Stomach smooth muscle (tissue), 2 donors: ENCODE results near the gene CD300A.
"Not testable (repeated sequence)": the region's sequence is repeated elsewhere in the genome, so short reads cannot be mapped to it uniquely, and the experiment has no call there.

ENCODE experiments used
- H3K27ac ChIP-seq: one replicate; pipeline ENCODE4 v1.7.0; 2013; ENCODE audit warnings: mild to moderate bottlenecking, low read length, inconsistent platforms
- H3K27me3 ChIP-seq, 2 donors: one replicate each; pipeline ENCODE4 v1.7.0; 2013; ENCODE audit warnings: low read length in 2 of 2; ENCODE audit not compliant: insufficient read depth in 2 of 2, control insufficient read depth in 1 of 2
- H3K36me3 ChIP-seq, 2 donors: one replicate each; pipeline ENCODE4 v1.7.0; 2013; ENCODE audit warnings: low read length in 2 of 2; ENCODE audit not compliant: control insufficient read depth in 2 of 2, insufficient read depth in 2 of 2
- H3K4me1 ChIP-seq: one replicate; pipeline ENCODE4 v1.7.0; 2013; ENCODE audit warnings: low read length; ENCODE audit not compliant: control insufficient read depth, insufficient read depth
- H3K4me3 ChIP-seq, 2 donors: one replicate each; pipeline ENCODE4 v1.7.0; 2013; ENCODE audit warnings: low read length in 2 of 2
- H3K9ac ChIP-seq, 2 donors: one replicate each; pipeline ENCODE4 v1.7.0; 2013; ENCODE audit warnings: low read length in 2 of 2, mild to moderate bottlenecking in 1 of 2
- H3K9me3 ChIP-seq, 2 donors: one replicate each; pipeline ENCODE4 v1.7.0; 2013; ENCODE audit warnings: low read length in 2 of 2; ENCODE audit not compliant: control insufficient read depth in 2 of 2
- donor health status: healthy.
- donor health status: Pancreatic carcinoma.

CD300A gene

GRCh38 chr17:74484066-74484465 lies 17.6 kb downstream of the CD300A start:
- H3K27me3 ChIP-seq: peaks cover 0 to 8% of the 10 kb centered on the region in 2 donors
- H3K9me3 ChIP-seq: no peaks in the 10 kb centered on the region
- H3K36me3 ChIP-seq: no peaks in the 10 kb centered on the region
- H3K9ac ChIP-seq: no peak overlapping the region
- no peak overlapping the region for H3K4me3 ChIP-seq
- H3K4me1 ChIP-seq: no peaks in the 10 kb centered on the region
- no peak overlapping the region for H3K27ac ChIP-seq

GRCh38 chr17:74485022-74485743 lies 18.7 kb downstream of the CD300A start:
- H3K36me3 ChIP-seq: no peaks in the 10 kb centered on the region
- H3K4me3 ChIP-seq: no peak overlapping the region
- H3K27ac ChIP-seq: no peak overlapping the region
- no peak overlapping the region for H3K9ac ChIP-seq
- no peaks in the 10 kb centered on the region for H3K9me3 ChIP-seq
- H3K4me1 ChIP-seq: no peaks in the 10 kb centered on the region
- peaks cover 0 to 5% of the 10 kb centered on the region in 2 donors for H3K27me3 ChIP-seq

GRCh38 chr17:74485841-74486240 lies 19.4 kb downstream of the CD300A start:
- H3K36me3 ChIP-seq: no peaks in the 10 kb centered on the region
- no peak overlapping the region for H3K27ac ChIP-seq
- no peaks in the 10 kb centered on the region for H3K9me3 ChIP-seq

DNA sequence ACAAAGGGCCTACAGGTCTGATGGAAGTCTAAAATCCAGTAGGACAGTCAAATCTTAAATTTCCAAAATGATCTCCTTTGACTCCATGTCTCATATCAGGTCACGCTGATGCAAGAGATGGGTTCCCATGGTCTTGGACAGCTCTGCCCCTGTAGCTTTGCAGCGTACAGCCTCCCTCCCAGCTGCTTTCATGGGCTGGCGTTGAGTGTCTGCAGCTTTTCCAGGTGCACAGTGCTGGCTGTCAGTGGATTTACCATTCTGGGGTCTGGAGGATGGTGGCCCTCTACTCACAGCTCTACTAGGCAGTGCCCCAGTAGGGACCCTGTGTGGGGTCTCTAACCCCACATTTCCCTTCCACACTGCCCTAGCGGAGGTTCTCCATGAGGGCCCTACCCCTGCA lies 21.8 kb downstream of the CD300A start:
- H3K4me1 ChIP-seq, H3K9me3 ChIP-seq, H3K27ac ChIP-seq, H3K36me3 ChIP-seq, H3K4me3 ChIP-seq, H3K27me3 ChIP-seq, H3K9ac ChIP-seq: not testable (repeated sequence)

More at GRCh38 chr17:74485841-74486240, 19.4 kb downstream of the CD300A start:
- Histone ChIP-seq H3K9ac (no peak overlapping the region), H3K4me1 (no peaks in the 10 kb centered on the region), H3K27me3 (peaks cover 0 to 5% of the 10 kb centered on the region in 2 donors), H3K4me3 (no peak overlapping the region)

GRCh38 chr17:74490716-74491115 lies 24.3 kb downstream of the CD300A start:
- no peaks in the 10 kb centered on the region for H3K4me1 ChIP-seq
- H3K27ac ChIP-seq: no peak overlapping the region
- no peak overlapping the region for H3K4me3 ChIP-seq
- H3K9ac ChIP-seq: no peak overlapping the region
- H3K36me3 ChIP-seq: no peaks in the 10 kb centered on the region
- no peaks in the 10 kb centered on the region for H3K9me3 ChIP-seq
- H3K27me3 ChIP-seq: no peaks in the 10 kb centered on the region

DNA sequence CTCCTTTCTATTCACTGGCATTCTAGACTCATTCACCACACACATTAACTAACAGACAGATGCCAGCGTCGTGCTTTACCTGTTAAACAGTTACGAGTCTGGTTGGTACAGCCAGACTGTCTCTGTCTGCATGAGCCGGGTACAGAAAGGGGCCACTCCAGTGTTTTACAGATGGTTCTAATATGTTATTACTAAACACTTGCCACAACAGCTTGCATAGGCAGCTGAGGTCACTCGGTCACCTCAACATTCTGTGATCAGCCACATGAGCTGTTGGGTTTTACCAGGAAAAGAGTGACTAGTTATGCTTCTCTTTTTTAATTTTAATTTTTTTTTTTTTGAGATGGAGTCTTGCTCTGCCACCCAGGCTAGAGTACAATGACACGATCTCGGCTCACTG lies 25.2 kb downstream of the CD300A start:
- Histone ChIP-seq H3K27me3 (peaks cover 0 to 3% of the 10 kb centered on the region in 2 donors), H3K4me1 (no peaks in the 10 kb centered on the region), H3K36me3 (no peaks in the 10 kb centered on the region), H3K9ac (no peak overlapping the region), H3K27ac (no peak overlapping the region), H3K4me3 (no peak overlapping the region), H3K9me3 (no peaks in the 10 kb centered on the region)

- Histone ChIP-seq H3K4me1 (no peaks in the 10 kb centered on the region), H3K27ac (no peak overlapping the region), H3K36me3 (no peaks in the 10 kb centered on the region), H3K9me3 (no peaks in the 10 kb centered on the region), H3K27me3 (peaks cover 0 to 3% of the 10 kb centered on the region in 2 donors), H3K4me3 (no peak overlapping the region), H3K9ac (no peak overlapping the region)
These were observed 26.9 kb downstream of the CD300A start for GRCh38 chr17:74493331-74493833.

GRCh38 chr17:74497471-74497870 lies 31.0 kb downstream of the CD300A start:
- Histone ChIP-seq H3K36me3 (no peaks in the 10 kb centered on the region), H3K4me3 (no peak overlapping the region), H3K9me3 (no peaks in the 10 kb centered on the region), H3K27ac (no peak overlapping the region), H3K9ac (no peak overlapping the region), H3K4me1 (no peaks in the 10 kb centered on the region), H3K27me3 (peaks cover 0 to 3% of the 10 kb centered on the region in 2 donors)

DNA sequence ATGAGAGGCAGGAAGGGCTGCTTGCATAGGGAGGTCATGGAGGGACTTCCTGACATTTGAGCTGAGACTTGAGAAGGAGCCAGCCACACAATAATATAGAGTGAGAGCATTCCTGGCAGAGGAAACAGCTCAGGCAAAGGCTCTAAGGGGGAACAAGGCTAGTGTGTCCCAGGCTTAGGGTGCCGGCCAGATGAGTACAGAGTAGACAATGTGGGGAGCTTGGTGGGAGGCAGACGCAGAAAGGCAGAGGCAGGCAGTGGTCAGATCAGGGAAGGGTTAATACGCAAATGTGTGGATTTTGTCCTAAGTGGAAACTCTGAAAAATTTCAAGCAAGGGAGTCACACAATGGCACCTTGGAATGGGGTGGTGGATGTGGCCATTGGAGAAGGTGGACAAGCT lies 33.6 kb downstream of the CD300A start:
- peaks cover 0 to 3% of the 10 kb centered on the region in 2 donors for H3K27me3 ChIP-seq
- H3K4me1 ChIP-seq: no peaks in the 10 kb centered on the region
- H3K36me3 ChIP-seq: no peaks in the 10 kb centered on the region
- H3K27ac ChIP-seq: no peak overlapping the region
- H3K9ac ChIP-seq: no peak overlapping the region
- H3K4me3 ChIP-seq: no peak overlapping the region
- H3K9me3 ChIP-seq: no peaks in the 10 kb centered on the region

- no peaks in the 10 kb centered on the region for H3K4me1 ChIP-seq
- H3K9ac ChIP-seq: no peak overlapping the region
- H3K36me3 ChIP-seq: no peaks in the 10 kb centered on the region
- H3K9me3 ChIP-seq: no peaks in the 10 kb centered on the region
- H3K4me3 ChIP-seq: no peak overlapping the region
- no peak overlapping the region for H3K27ac ChIP-seq
- H3K27me3 ChIP-seq: no peaks in the 10 kb centered on the region
These were observed 36.4 kb downstream of the CD300A start for GRCh38 chr17:74502861-74503260.

GRCh38 chr17:74503949-74504348 lies 37.5 kb downstream of the CD300A start:
- not testable (repeated sequence) for H3K27me3 ChIP-seq, H3K9ac ChIP-seq, H3K4me1 ChIP-seq, H3K36me3 ChIP-seq, H3K27ac ChIP-seq, H3K9me3 ChIP-seq, H3K4me3 ChIP-seq
